ENCODE data around the gene FAM43A. TPM values are rescaled to one million over a fixed set of nuclear protein-coding genes. Genes with fewer than 3 reads are reported as not detected.

FAM43A gene
- total and polyA plus RNA-seq, 9 donors = 4.0 to 12.1 (median 6.3) TPM

- Histone ChIP-seq H3K4me3 (peak overlapping the region; percentile 55), H3K27ac (no peak overlapping the region), H3K27me3 (no peaks in the 10 kb centered on the region), H3K9me3 (no peaks in the 10 kb centered on the region), H3K4me1 (ENCODE audit: insufficient read depth) (peaks cover 17% of the 10 kb centered on the region), H3K36me3 (no peaks in the 10 kb centered on the region)
- TF ChIP-seq EP300 (IDR thresholded peaks at IDR 0.05) = no peak
- no peak for TF ChIP-seq POLR2A (IDR thresholded peaks at IDR 0.05)
- TF ChIP-seq CTCF (IDR thresholded peaks at IDR 0.05) = no peak
- no peak for DNase-seq
- 43 to 50% (median 43%) methylated on average over 13 of the region's 13 CpGs for WGBS, 3 donors
- intact Hi-C loops (cut with DNase I) = loop anchor here in 3 of 4 donors (5.0 to 10.0 kb wide), 5 partner anchors 420 to 840 kb away; no protein-coding TSS in a partner anchor
These were observed 492 bp upstream of the FAM43A start for GRCh38 chr3:194685065-194685717.

GRCh38 chr3:194686414-194686815, 732 bp downstream of the FAM43A start:
- intact Hi-C loops (cut with DNase I) = loop anchor here in 3 of 4 donors (2.0 to 10.0 kb wide), 6 partner anchors 418 to 838 kb away; no protein-coding TSS in a partner anchor

GRCh38 chr3:194686816-194687637, 1.3 kb downstream of the FAM43A start:
- DNase-seq = peak; percentile 28 to 73 (median 55)
- WGBS, 3 donors = 1 to 5% (median 1%) methylated on average over 62 to 86 of the region's 86 CpGs
- Histone ChIP-seq H3K27me3 (no peaks in the 10 kb centered on the region), H3K27ac (peak overlapping the region in 1 of 2 donors; percentile 5), H3K36me3 (no peaks in the 10 kb centered on the region), H3K4me1 (ENCODE audit: insufficient read depth) (peaks cover 17% of the 10 kb centered on the region), H3K9me3 (no peaks in the 10 kb centered on the region), H3K4me3 (peak overlapping the region; percentile 55)
- intact Hi-C loops (cut with DNase I) = loop anchor here in 3 of 4 donors (2.0 to 10.0 kb wide), 6 partner anchors 418 to 838 kb away; no protein-coding TSS in a partner anchor
- no peak for TF ChIP-seq EP300 (IDR thresholded peaks at IDR 0.05)
- TF ChIP-seq POLR2A (IDR thresholded peaks at IDR 0.05) = no peak
- TF ChIP-seq CTCF (IDR thresholded peaks at IDR 0.05) = no peak

More at GRCh38 chr3:194686414-194686815, 732 bp downstream of the FAM43A start:
- Histone ChIP-seq H3K36me3 (no peaks in the 10 kb centered on the region), H3K4me3 (peak overlapping the region; percentile 55), H3K27me3 (no peaks in the 10 kb centered on the region), H3K9me3 (no peaks in the 10 kb centered on the region), H3K4me1 (ENCODE audit: insufficient read depth) (peaks cover 17% of the 10 kb centered on the region), H3K27ac (no peak overlapping the region)
- 0 to 1% (median 0%) methylated on average over 25 to 29 of the region's 29 CpGs for WGBS, 3 donors
- DNase-seq = no peak
- TF ChIP-seq CTCF (IDR thresholded peaks at IDR 0.05) = no peak
- TF ChIP-seq EP300 (IDR thresholded peaks at IDR 0.05) = no peak
- TF ChIP-seq POLR2A (IDR thresholded peaks at IDR 0.05) = no peak

- DNase-seq = peak; percentile 25 to 54 (median 43)
- Histone ChIP-seq H3K27me3 (no peaks in the 10 kb centered on the region), H3K27ac (peak overlapping the region in 1 of 2 donors; percentile 5), H3K4me1 (ENCODE audit: insufficient read depth) (peaks cover 17% of the 10 kb centered on the region), H3K36me3 (no peaks in the 10 kb centered on the region), H3K9me3 (no peaks in the 10 kb centered on the region), H3K4me3 (peak overlapping the region; percentile 55)
- WGBS, 3 donors = 2 to 4% (median 4%) methylated on average over 43 to 57 of the region's 57 CpGs
- intact Hi-C loops (cut with DNase I) = loop anchor here in 3 of 4 donors (2.0 to 10.0 kb wide), 6 partner anchors 417 to 837 kb away; no protein-coding TSS in a partner anchor
- TF ChIP-seq POLR2A (IDR thresholded peaks at IDR 0.05) (no peak), EP300 (IDR thresholded peaks at IDR 0.05) (no peak), CTCF (IDR thresholded peaks at IDR 0.05) (no peak)
These were observed 2.0 kb downstream of the FAM43A start for GRCh38 chr3:194687638-194688199.
